HG02885 (cell line): ENCODE results near the gene FCRL5.

Experiments
- ATAC-seq: cut with Tn5 transposase; IDR thresholded peaks from one replicate; pipeline ENCODE4 v1.9.1; 2021; ENCODE audit warnings: mild to moderate bottlenecking; ENCODE audit not compliant: unreplicated experiment, poor library complexity

FCRL5 gene

GRCh38 chr1:157532569-157532968, 19.7 kb downstream of the FCRL5 start:
- no peak for ATAC-seq

- ATAC-seq, result peak; percentile 83
Observed at GRCh38 chr1:157523774-157524493, 28.4 kb downstream of the FCRL5 start.

GRCh38 chr1:157521056-157521455, 31.3 kb downstream of the FCRL5 start:
- no peak for ATAC-seq

GRCh38 chr1:157520386-157520935, 31.9 kb downstream of the FCRL5 start:
- no peak for ATAC-seq

GRCh38 chr1:157519451-157519850, 32.9 kb downstream of the FCRL5 start:
- no peak for ATAC-seq

GRCh38 chr1:157517016-157517415, 35.3 kb downstream of the FCRL5 start:
- ATAC-seq, result no peak

GRCh38 chr1:157515709-157516108, 36.6 kb downstream of the FCRL5 start:
- ATAC-seq, result no peak

GRCh38 chr1:157515141-157515540, 37.2 kb downstream of the FCRL5 start:
- no peak for ATAC-seq

- peak; percentile 52 for ATAC-seq
Observed at GRCh38 chr1:157512036-157512969, 40.0 kb downstream of the FCRL5 start.

GRCh38 chr1:157509546-157510232, 42.6 kb downstream of the FCRL5 start:
- no peak for ATAC-seq

GRCh38 chr1:157505481-157506272, 46.6 kb downstream of the FCRL5 start:
- peak; percentile 87 for ATAC-seq

- ATAC-seq, result no peak
Observed at GRCh38 chr1:157504646-157505045, 47.7 kb downstream of the FCRL5 start.

- no peak for ATAC-seq
Observed at GRCh38 chr1:157499521-157499920, 52.8 kb downstream of the FCRL5 start.

GRCh38 chr1:157498736-157499090, 53.6 kb downstream of the FCRL5 start:
- no peak for ATAC-seq

GRCh38 chr1:157497987-157498735, 54.2 kb downstream of the FCRL5 start:
- ATAC-seq, result no peak

GRCh38 chr1:157497284-157497683, 55.0 kb downstream of the FCRL5 start:
- ATAC-seq, result no peak

GRCh38 chr1:157496121-157496526, 56.2 kb downstream of the FCRL5 start:
- ATAC-seq, result peak; percentile 65

- ATAC-seq, result no peak
Observed at GRCh38 chr1:157495285-157495684, 57.0 kb downstream of the FCRL5 start.

GRCh38 chr1:157494093-157494492, 58.2 kb downstream of the FCRL5 start:
- no peak for ATAC-seq
